PFSK-1 (cell line): Measurements from ENCODE around the gene DNAAF5. TPM values are rescaled to one million over a fixed set of nuclear protein-coding genes. Genes with fewer than 3 reads are reported as not detected.

ENCODE experiments used
- FOXP2 ChIP-seq: optimal IDR thresholded peaks from 2 replicates; pipeline ENCODE3; 2011; ENCODE audit warnings: borderline replicate concordance, control low read depth, inconsistent platforms; ENCODE audit not compliant: insufficient read depth; ENCODE audit errors: extremely low read length, extremely low read depth
- POLR2AphosphoS5 ChIP-seq: IDR thresholded peaks from 2 replicates; pipeline ENCODE4 v1.6.1; 2012; ENCODE audit warnings: low read depth, mild to moderate bottlenecking, control low read depth, low read length, moderate library complexity
- SIN3A ChIP-seq: IDR thresholded peaks from 2 replicates; pipeline ENCODE4 v1.6.1; 2012; ENCODE audit warnings: mild to moderate bottlenecking, low read length, moderate library complexity, borderline replicate concordance; ENCODE audit not compliant: insufficient read depth
- TAF1 ChIP-seq: IDR thresholded peaks from 2 replicates; pipeline ENCODE4 v1.6.1; 2012; ENCODE audit warnings: low read length, control low read depth, borderline replicate concordance; ENCODE audit not compliant: insufficient read depth
- polyA plus RNA-seq: library from polyadenylated mRNA; unstranded; fragments of >200 nt; gene quantifications from one replicate; pipeline ENCODE4 v1.2.1, GENCODE V29; 2012; ENCODE audit warnings: low read depth, missing spikeins; ENCODE audit not compliant: insufficient read length
- TF ChIP-seq, protein P1 (sequence below), 2 experiments: IDR thresholded peaks; 2 replicates each; pipeline versions ENCODE4 v1.6.1 to v1.8.0; 2011 to 2012; ENCODE audit warnings: low read depth in 2 of 2, low read length in 2 of 2, control low read depth in 1 of 2, inconsistent platforms in 1 of 2, mild to moderate bottlenecking in 1 of 2, moderate library complexity in 1 of 2; ENCODE audit not compliant: insufficient read depth in 1 of 2

DNAAF5 gene
- polyA plus RNA-seq = 61.1 TPM

- TF ChIP-seq, protein P1, sequence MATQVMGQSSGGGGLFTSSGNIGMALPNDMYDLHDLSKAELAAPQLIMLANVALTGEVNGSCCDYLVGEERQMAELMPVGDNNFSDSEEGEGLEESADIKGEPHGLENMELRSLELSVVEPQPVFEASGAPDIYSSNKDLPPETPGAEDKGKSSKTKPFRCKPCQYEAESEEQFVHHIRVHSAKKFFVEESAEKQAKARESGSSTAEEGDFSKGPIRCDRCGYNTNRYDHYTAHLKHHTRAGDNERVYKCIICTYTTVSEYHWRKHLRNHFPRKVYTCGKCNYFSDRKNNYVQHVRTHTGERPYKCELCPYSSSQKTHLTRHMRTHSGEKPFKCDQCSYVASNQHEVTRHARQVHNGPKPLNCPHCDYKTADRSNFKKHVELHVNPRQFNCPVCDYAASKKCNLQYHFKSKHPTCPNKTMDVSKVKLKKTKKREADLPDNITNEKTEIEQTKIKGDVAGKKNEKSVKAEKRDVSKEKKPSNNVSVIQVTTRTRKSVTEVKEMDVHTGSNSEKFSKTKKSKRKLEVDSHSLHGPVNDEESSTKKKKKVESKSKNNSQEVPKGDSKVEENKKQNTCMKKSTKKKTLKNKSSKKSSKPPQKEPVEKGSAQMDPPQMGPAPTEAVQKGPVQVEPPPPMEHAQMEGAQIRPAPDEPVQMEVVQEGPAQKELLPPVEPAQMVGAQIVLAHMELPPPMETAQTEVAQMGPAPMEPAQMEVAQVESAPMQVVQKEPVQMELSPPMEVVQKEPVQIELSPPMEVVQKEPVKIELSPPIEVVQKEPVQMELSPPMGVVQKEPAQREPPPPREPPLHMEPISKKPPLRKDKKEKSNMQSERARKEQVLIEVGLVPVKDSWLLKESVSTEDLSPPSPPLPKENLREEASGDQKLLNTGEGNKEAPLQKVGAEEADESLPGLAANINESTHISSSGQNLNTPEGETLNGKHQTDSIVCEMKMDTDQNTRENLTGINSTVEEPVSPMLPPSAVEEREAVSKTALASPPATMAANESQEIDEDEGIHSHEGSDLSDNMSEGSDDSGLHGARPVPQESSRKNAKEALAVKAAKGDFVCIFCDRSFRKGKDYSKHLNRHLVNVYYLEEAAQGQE (IDR thresholded peaks at IDR 0.05; ENCODE audit: insufficient read depth in 1 of 2, low read depth in 2 of 2, low read length in 2 of 2) = 0 out of 4 replicates have a peak, but pooled peaks of 1 of the 2 experiments have one; percentile 24
- TF ChIP-seq SIN3A = 0 out of 2 replicates have a peak, but pooled peaks have one; percentile 44
- peak; percentile 84; the same call in 1 of the 2 replicates for TF ChIP-seq TAF1
- TF ChIP-seq POLR2AphosphoS5 = peak; percentile 68; the same call in 1 of the 2 replicates
- peak; percentile 50 for TF ChIP-seq FOXP2
Observed at GRCh38 chr7:726084-726853, at the start of gene DNAAF5. Gene DNAAF5, plus strand, starts transcription at chr7:726699. Its CDS starts 22 bp downstream, at chr7:726721.

DNA sequence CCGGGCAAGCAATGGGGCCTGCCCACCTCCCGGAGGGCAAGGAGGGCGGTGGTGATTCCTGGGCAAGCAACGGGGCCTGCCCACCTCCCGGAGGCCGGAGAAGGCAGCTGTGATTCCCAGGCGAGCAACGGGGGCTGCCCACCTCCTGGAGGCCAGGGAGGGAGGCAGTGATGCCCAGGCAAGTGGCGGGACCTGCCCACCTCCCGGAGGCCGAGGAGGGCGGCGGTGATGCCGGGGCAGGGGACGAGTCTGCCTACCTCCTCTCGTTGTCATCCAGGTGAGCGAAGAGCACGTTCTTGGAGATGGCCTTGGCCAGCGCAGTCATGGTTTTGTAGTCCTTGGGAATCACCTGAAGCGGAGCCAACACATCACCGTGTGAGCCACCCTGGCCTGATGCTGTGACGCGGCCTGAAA is 49.5 kb upstream of the DNAAF5 start:
- no peak for TF ChIP-seq POLR2AphosphoS5
- no peak for TF ChIP-seq FOXP2
- TF ChIP-seq, protein P1 (IDR thresholded peaks at IDR 0.05; ENCODE audit: insufficient read depth in 1 of 2, low read depth in 2 of 2, low read length in 2 of 2) = no peak
- no peak for TF ChIP-seq SIN3A
- no peak for TF ChIP-seq TAF1

DNA sequence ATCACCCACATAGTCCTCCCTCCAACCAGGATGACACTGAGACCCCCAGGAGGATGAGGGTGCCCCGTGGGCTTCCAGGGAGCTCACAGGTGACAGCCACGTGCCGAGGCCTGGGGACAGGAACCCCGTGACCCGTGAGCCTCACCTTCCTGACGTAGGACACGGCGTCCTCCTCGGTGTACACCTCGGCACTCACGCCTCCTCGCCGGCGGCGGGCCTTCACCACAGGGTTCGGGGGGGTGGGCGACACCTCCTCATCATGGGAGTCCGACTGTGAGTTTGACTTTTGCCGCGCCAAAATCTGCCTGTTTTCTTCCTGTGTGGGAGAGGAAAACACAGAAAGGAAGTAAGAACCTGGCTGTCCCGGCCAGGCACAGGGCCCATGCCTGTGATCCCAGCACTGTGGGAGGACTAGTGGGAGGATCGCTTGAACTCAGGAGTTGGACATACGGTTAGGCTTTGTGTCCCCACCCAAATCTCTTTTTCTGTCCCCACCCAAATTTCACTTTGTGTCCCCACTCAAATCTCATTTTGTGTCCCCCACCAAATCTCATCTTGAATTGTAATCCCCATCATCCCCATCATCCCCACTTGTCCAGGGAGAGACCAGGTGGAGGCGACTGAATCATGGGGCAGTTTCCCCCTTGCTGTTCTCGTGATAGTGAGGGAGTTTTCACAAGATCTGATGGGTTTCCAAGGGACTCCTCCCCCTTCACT is 45.9 kb upstream of the DNAAF5 start:
- no peak for TF ChIP-seq FOXP2
- TF ChIP-seq SIN3A = no peak
- TF ChIP-seq TAF1 = no peak
- TF ChIP-seq, protein P1 (IDR thresholded peaks at IDR 0.05; ENCODE audit: insufficient read depth in 1 of 2, low read depth in 2 of 2, low read length in 2 of 2) = no peak
- TF ChIP-seq POLR2AphosphoS5 = no peak

- TF ChIP-seq, protein P1 (IDR thresholded peaks at IDR 0.05; ENCODE audit: insufficient read depth in 1 of 2, low read depth in 2 of 2, low read length in 2 of 2) = no peak
- TF ChIP-seq TAF1 = no peak
Observed at GRCh38 chr7:681551-682307, 44.8 kb upstream of the DNAAF5 start.
